Suprapubic skin (tissue), 3 donors: ENCODE data around the gene LRRC10B.

Experiments
- CTCF ChIP-seq, 2 donors: fragments of 200-600 bp in 1 of 2; fragments of 450-650 bp in 1 of 2; sonication (generic) in 1 of 2; IDR thresholded peaks; one replicate each; pipeline ENCODE4 v1.5.1; 2016 to 2019; ENCODE audit warnings: antibody characterized with exemption in 2 of 2, mild to moderate bottlenecking in 1 of 2, moderate library complexity in 1 of 2
- POLR2A ChIP-seq, 2 donors: fragments of 450-650 bp; IDR thresholded peaks; one replicate each; pipeline ENCODE4 v1.6.1; 2017; ENCODE audit warnings: antibody characterized with exemption in 2 of 2, mild to moderate bottlenecking in 2 of 2, moderate library complexity in 2 of 2

GRCh38 chr11:61539831-61540357 lies 31.3 kb downstream of the LRRC10B start:
- TF ChIP-seq CTCF (IDR thresholded peaks at IDR 0.05) (no peak), POLR2A (IDR thresholded peaks at IDR 0.05) (no peak)
